SK-N-SH (cell line): ENCODE data around the gene SMIM13. TPM values are rescaled to one million over a fixed set of nuclear protein-coding genes. Genes with fewer than 3 reads are reported as not detected.

Experiments used
- CTCF ChIA-PET: fragments of 300-600, 350-600 bp; formaldehyde crosslinking; extraction: SDS; loops from one replicate; lab custom pipeline; 2021; lab: Yijun Ruan, JAX
- POLR2A ChIA-PET: fragments of 350-600 bp; sonication (Branson Sonifier 250); formaldehyde crosslinking; extraction: SDS; loops from one replicate; lab custom pipeline; 2020; ENCODE audit warnings: antibody characterized with exemption, inconsistent platforms; lab: Yijun Ruan, JAX
- DNase-seq: peaks from one replicate; pipeline ENCODE4 v3.0.0; 2012
- H2AFZ ChIP-seq: fragments of 200-600 bp; sonication (generic); 2 replicates; pipeline ENCODE4 v1.8.1; 2016; ENCODE audit warnings: antibody characterized with exemption, mild to moderate bottlenecking, low read depth
- H3F3A ChIP-seq: fragments of 200-600 bp; sonication (generic); replicated peaks from 2 replicates; pipeline ENCODE3; 2016; ENCODE audit warnings: antibody characterized with exemption, mild to moderate bottlenecking; ENCODE audit not compliant: insufficient read depth
- H3K27ac ChIP-seq, 2 experiments: fragments of 200-500 bp in 1 of 2; fragments of 200-600 bp in 1 of 2; sonication (Bioruptor generic) in 1 of 2; sonication (generic), shearing (Covaris generic) in 1 of 2; 2 replicates each; pipeline versions ENCODE4 v1.5.1 to v1.6.1; 2014 to 2016; ENCODE audit warnings: low read depth in 2 of 2, inconsistent platforms in 1 of 2, low read length in 1 of 2, mild to moderate bottlenecking in 1 of 2, mixed read lengths in 1 of 2
- H3K27me3 ChIP-seq: fragments of 200-600 bp; sonication (generic), shearing (Covaris generic); 2 replicates; pipeline ENCODE4 v1.6.1; 2016; ENCODE audit warnings: mixed run types; ENCODE audit not compliant: insufficient read depth
- H3K36me3 ChIP-seq, 2 experiments: fragments of 200-500 bp in 1 of 2; fragments of 200-600 bp in 1 of 2; sonication (Bioruptor generic) in 1 of 2; sonication (generic) in 1 of 2; replicated peaks in 1 of 2; 2 replicates each; pipeline versions ENCODE3 to v1.5.1; 2014 to 2016; ENCODE audit warnings: low read length in 1 of 2, mild to moderate bottlenecking in 1 of 2; ENCODE audit not compliant: insufficient read depth in 2 of 2, control insufficient read depth in 1 of 2
- H3K4me1 ChIP-seq, 2 experiments: fragments of 200-500 bp in 1 of 2; fragments of 200-600 bp in 1 of 2; sonication (Bioruptor generic) in 1 of 2; sonication (generic), shearing (Covaris generic) in 1 of 2; 2 replicates each; pipeline versions ENCODE4 v1.5.1 to v1.6.1; 2014 to 2016; ENCODE audit warnings: low read depth in 1 of 2, low read length in 1 of 2, mixed run types in 1 of 2; ENCODE audit not compliant: insufficient read depth in 2 of 2, control insufficient read depth in 1 of 2
- H3K4me2 ChIP-seq: fragments of 200-600 bp; sonication (generic), shearing (Covaris generic); 2 replicates; pipeline ENCODE4 v1.6.1; 2017; ENCODE audit warnings: mixed run types
- H3K4me3 ChIP-seq, 2 experiments: fragments of 200-500 bp in 1 of 2; fragments of 200-600 bp in 1 of 2; sonication (Bioruptor generic) in 1 of 2; sonication (generic), shearing (Covaris generic) in 1 of 2; 2 replicates each; pipeline versions ENCODE4 v1.5.1 to v1.8.1; 2014 to 2016; ENCODE audit warnings: low read depth in 2 of 2, inconsistent platforms in 1 of 2, low read length in 1 of 2, mild to moderate bottlenecking in 1 of 2, mixed read lengths in 1 of 2, moderate library complexity in 1 of 2
- H3K79me2 ChIP-seq: fragments of 200-600 bp; sonication (generic); 2 replicates; pipeline ENCODE4 v1.8.1; 2017; ENCODE audit warnings: mild to moderate bottlenecking; ENCODE audit not compliant: insufficient read depth
- H3K9ac ChIP-seq: fragments of 200-600 bp; sonication (generic); 2 replicates; pipeline ENCODE4 v1.6.1; 2017; ENCODE audit warnings: mixed run types
- H3K9me2 ChIP-seq: fragments of 200-600 bp; sonication (generic); 2 replicates; pipeline ENCODE4 v1.6.1; 2017; ENCODE audit warnings: mixed run types
- H3K9me3 ChIP-seq: fragments of 200-600 bp; sonication (generic); 2 replicates; pipeline ENCODE4 v1.6.1; 2017; ENCODE audit warnings: mixed run types, mild to moderate bottlenecking, moderate library complexity
- H4K20me1 ChIP-seq: fragments of 200-600 bp; sonication (generic); 2 replicates; pipeline ENCODE4 v1.6.1; 2017; ENCODE audit warnings: mild to moderate bottlenecking, mixed run types; ENCODE audit not compliant: insufficient read depth
- CHD2 ChIP-seq: fragments of 150-350 bp; IDR thresholded peaks from 2 replicates; pipeline ENCODE4 v1.6.1; 2018; ENCODE audit warnings: low read length; ENCODE audit not compliant: partially characterized antibody
- EZH2phosphoT487 ChIP-seq: fragments of 200-600 bp; sonication (generic); IDR thresholded peaks from 2 replicates; pipeline ENCODE4 v1.6.1; 2017; ENCODE audit warnings: low read depth, mixed run types, mild to moderate bottlenecking, antibody characterized with exemption, moderate library complexity, borderline replicate concordance
- FOSL2 ChIP-seq: IDR thresholded peaks from 2 replicates; pipeline ENCODE4 v1.4.0; 2012; ENCODE audit warnings: low read depth, mild to moderate bottlenecking, moderate library complexity, borderline replicate concordance
- FOXJ3 ChIP-seq: sonication (generic); formaldehyde crosslinking; IDR thresholded peaks from 2 replicates; pipeline ENCODE4 v1.5.1; 2020; ENCODE audit warnings: mild to moderate bottlenecking, missing genetic modification reagents
- JUND ChIP-seq: IDR thresholded peaks from 2 replicates; pipeline ENCODE4 v1.4.0; 2012
- MEF2A ChIP-seq: IDR thresholded peaks from 2 replicates; pipeline ENCODE4 v1.4.0; 2012; ENCODE audit warnings: low read depth, borderline replicate concordance
- MXI1 ChIP-seq: IDR thresholded peaks from 2 replicates; pipeline ENCODE4 v1.6.1; 2012; ENCODE audit warnings: mild to moderate bottlenecking, low read depth, low read length, improper control_type of control experiment
- NRF1 ChIP-seq: IDR thresholded peaks from 2 replicates; pipeline ENCODE4 v1.6.1; 2012; ENCODE audit warnings: low read depth, mild to moderate bottlenecking, low read length
- RAD21 ChIP-seq: IDR thresholded peaks from 2 replicates; pipeline ENCODE4 v1.6.1; 2012; ENCODE audit warnings: mild to moderate bottlenecking, low read length
- RCOR1 ChIP-seq: fragments of 150-350 bp; IDR thresholded peaks from 2 replicates; pipeline ENCODE4 v1.6.1; 2017; ENCODE audit warnings: antibody characterized with exemption, low read length
- RFX5 ChIP-seq: IDR thresholded peaks from 2 replicates; pipeline ENCODE4 v1.6.1; 2012; ENCODE audit warnings: mild to moderate bottlenecking, improper control_type of control experiment, low read length
- TAF1 ChIP-seq: IDR thresholded peaks from 2 replicates; pipeline ENCODE4 v1.6.1; 2012; ENCODE audit warnings: low read depth, mild to moderate bottlenecking, low read length, moderate library complexity, borderline replicate concordance
- WGBS: methylation state at CpG from one replicate; pipeline ENCODE4 v1.1.6; 2017; ENCODE audit warnings: low lambda C conversion rate; 5-methylcytosine and 5-hydroxymethylcytosine counted together
- polyA plus RNA-seq, 3 experiments: library from polyadenylated mRNA; depleted of rRNA; stranded (reverse); fragments of >200 nt; gene quantifications; 2 replicates each; pipeline ENCODE4 v1.2.3, GENCODE V29; 2012
- TF ChIP-seq, protein P1 (sequence below): fragments of 150-350 bp; IDR thresholded peaks from 2 replicates; pipeline ENCODE4 v1.6.1; 2016; ENCODE audit warnings: mild to moderate bottlenecking, low read depth, low read length
- TF ChIP-seq, protein P2 (sequence below): IDR thresholded peaks from 2 replicates; pipeline ENCODE4 v1.4.0; 2012; ENCODE audit warnings: low read depth, borderline replicate concordance
- TF ChIP-seq, protein P3 (sequence below): IDR thresholded peaks from 2 replicates; pipeline ENCODE4 v1.4.0; 2012; ENCODE audit warnings: low read depth
- TF ChIP-seq, protein P4 (sequence below): fragments of 200-600 bp; sonication (generic); IDR thresholded peaks from 2 replicates; pipeline ENCODE4 v1.6.1; 2017; ENCODE audit warnings: antibody characterized with exemption, mild to moderate bottlenecking, moderate library complexity
- TF ChIP-seq, protein P5 (sequence below): fragments of 150-350 bp; IDR thresholded peaks from 2 replicates; pipeline ENCODE4 v1.6.1; 2017; ENCODE audit warnings: antibody characterized with exemption, low read length, low read depth, borderline replicate concordance

SMIM13 gene
- polyA plus RNA-seq, 1 of the 3 experiments (the other 2 are of a cell fraction) = 2.1 TPM

DNA sequence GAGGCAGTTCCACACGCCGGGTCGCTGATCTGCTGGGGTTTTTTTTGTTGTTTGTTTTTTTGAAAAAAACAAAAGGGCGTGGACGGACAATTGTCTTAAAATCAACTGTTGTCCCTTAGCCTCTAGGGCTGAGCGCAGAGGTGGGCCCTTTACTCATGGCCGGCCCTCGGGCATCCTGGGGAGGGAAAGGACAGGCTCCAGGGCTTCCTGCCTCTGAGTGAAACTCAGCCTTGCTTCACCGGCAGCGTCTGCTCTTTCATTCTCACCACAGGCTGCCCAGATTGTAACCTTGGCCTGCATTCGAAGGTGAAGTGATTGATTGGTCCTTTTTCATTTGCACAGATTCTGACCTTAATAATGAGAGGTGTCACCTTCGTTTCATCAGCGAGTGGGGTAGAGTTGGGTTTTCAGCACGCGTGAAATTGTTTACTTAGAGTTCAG, 797 bp downstream of the SMIM13 start:
- ChIA-PET CTCF (interaction anchor here (0.8 to 1.4 kb wide), 5 partner anchors 57 to 461 kb away, joined by 3 to 6 read pairs (median 3); no protein-coding TSS in a partner anchor), POLR2A (interaction anchor here (1.6 kb wide), 1 partner anchor 50 kb away, joined by 3 read pairs; no protein-coding TSS in a partner anchor)
- Histone ChIP-seq H4K20me1 (peaks cover 11% of the 10 kb centered on the region), H3K79me2 (peaks cover 53% of the 10 kb centered on the region), H3K4me1 (peaks cover 8 to 10% of the 10 kb centered on the region in 2 experiments; a peak in 3 of 4 replicates), H3K4me3 (peak overlapping the region; percentile 86 to 87), H3K9me2 (no peaks in the 10 kb centered on the region), H3K27ac (peak overlapping the region; percentile 90 to 95), H3K36me3 (peaks cover 0 to 12% of the 10 kb centered on the region in 2 experiments), H2AFZ (peak overlapping the region; percentile 89), H3K9ac (peak overlapping the region; percentile 93), H3K9me3 (no peaks in the 10 kb centered on the region), H3K4me2 (peak overlapping the region; percentile 91), H3K27me3 (no peaks in the 10 kb centered on the region), H3F3A (peaks cover 16% of the 10 kb centered on the region)
- 3% methylated on average over 12 of the region's 15 CpGs for WGBS
- no peak for TF ChIP-seq TAF1
- TF ChIP-seq, protein P1, sequence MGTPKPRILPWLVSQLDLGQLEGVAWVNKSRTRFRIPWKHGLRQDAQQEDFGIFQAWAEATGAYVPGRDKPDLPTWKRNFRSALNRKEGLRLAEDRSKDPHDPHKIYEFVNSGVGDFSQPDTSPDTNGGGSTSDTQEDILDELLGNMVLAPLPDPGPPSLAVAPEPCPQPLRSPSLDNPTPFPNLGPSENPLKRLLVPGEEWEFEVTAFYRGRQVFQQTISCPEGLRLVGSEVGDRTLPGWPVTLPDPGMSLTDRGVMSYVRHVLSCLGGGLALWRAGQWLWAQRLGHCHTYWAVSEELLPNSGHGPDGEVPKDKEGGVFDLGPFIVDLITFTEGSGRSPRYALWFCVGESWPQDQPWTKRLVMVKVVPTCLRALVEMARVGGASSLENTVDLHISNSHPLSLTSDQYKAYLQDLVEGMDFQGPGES = no peak
- no peak for TF ChIP-seq MXI1
- no peak for TF ChIP-seq FOXJ3 (CRISPR knock-in tag)
- no peak for TF ChIP-seq EZH2phosphoT487
- TF ChIP-seq, protein P2, sequence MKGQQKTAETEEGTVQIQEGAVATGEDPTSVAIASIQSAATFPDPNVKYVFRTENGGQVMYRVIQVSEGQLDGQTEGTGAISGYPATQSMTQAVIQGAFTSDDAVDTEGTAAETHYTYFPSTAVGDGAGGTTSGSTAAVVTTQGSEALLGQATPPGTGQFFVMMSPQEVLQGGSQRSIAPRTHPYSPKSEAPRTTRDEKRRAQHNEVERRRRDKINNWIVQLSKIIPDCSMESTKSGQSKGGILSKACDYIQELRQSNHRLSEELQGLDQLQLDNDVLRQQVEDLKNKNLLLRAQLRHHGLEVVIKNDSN = no peak
- TF ChIP-seq CHD2 = no peak
- TF ChIP-seq, protein P3, sequence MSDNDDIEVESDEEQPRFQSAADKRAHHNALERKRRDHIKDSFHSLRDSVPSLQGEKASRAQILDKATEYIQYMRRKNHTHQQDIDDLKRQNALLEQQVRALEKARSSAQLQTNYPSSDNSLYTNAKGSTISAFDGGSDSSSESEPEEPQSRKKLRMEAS = peak; percentile 73
- DNase-seq = peak; percentile 65

DNA sequence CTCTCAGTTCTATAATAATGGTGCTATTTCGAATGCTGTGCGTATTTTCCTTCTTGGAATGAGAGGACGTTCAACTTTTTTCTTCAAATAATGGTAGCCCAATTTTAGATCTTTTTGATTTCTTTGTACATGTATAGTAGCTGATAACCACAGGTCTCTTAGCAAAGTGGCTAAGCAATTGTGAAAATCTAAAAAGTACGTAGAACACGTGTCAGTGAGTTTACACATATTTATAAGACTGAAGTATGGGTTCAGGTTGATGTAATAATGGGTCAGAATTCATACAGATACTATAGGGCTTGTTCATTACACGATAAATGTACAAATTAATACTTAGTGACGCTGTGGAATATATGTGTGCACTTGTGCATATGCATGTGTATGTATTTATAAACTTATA, 1.3 kb downstream of the SMIM13 start:
- POLR2A ChIA-PET = interaction anchor here (1.6 kb wide), 1 partner anchor 49 kb away, joined by 3 read pairs; no protein-coding TSS in a partner anchor
- Histone ChIP-seq H3K4me2 (peak overlapping the region; percentile 91), H3K4me1 (peaks cover 8 to 10% of the 10 kb centered on the region in 2 experiments; a peak in 3 of 4 replicates), H3K9me2 (no peaks in the 10 kb centered on the region), H3K27ac (peak overlapping the region; percentile 90 to 95), H3F3A (peaks cover 16% of the 10 kb centered on the region), H3K36me3 (peaks cover 0 to 17% of the 10 kb centered on the region in 2 experiments), H2AFZ (peak overlapping the region; percentile 89), H3K27me3 (no peaks in the 10 kb centered on the region), H3K9me3 (no peaks in the 10 kb centered on the region), H3K9ac (peak overlapping the region; percentile 93), H3K79me2 (peaks cover 58% of the 10 kb centered on the region), H3K4me3 (peak overlapping the region; percentile 86 to 87), H4K20me1 (peaks cover 11% of the 10 kb centered on the region)
- CTCF ChIA-PET = interaction anchor here (0.8 to 1.4 kb wide), 5 partner anchors 57 to 460 kb away, joined by 3 to 6 read pairs (median 3); no protein-coding TSS in a partner anchor
- WGBS = 16% methylated on average over 7 of the region's 7 CpGs
- TF ChIP-seq RAD21 (no peak), NRF1 (no peak), FOSL2 (no peak), JUND (no peak), MXI1 (no peak), CHD2 (no peak), RCOR1 (no peak), RFX5 (no peak), MEF2A (no peak)
- TF ChIP-seq, protein P4, sequence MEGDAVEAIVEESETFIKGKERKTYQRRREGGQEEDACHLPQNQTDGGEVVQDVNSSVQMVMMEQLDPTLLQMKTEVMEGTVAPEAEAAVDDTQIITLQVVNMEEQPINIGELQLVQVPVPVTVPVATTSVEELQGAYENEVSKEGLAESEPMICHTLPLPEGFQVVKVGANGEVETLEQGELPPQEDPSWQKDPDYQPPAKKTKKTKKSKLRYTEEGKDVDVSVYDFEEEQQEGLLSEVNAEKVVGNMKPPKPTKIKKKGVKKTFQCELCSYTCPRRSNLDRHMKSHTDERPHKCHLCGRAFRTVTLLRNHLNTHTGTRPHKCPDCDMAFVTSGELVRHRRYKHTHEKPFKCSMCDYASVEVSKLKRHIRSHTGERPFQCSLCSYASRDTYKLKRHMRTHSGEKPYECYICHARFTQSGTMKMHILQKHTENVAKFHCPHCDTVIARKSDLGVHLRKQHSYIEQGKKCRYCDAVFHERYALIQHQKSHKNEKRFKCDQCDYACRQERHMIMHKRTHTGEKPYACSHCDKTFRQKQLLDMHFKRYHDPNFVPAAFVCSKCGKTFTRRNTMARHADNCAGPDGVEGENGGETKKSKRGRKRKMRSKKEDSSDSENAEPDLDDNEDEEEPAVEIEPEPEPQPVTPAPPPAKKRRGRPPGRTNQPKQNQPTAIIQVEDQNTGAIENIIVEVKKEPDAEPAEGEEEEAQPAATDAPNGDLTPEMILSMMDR = no peak
- TF ChIP-seq, protein P5, sequence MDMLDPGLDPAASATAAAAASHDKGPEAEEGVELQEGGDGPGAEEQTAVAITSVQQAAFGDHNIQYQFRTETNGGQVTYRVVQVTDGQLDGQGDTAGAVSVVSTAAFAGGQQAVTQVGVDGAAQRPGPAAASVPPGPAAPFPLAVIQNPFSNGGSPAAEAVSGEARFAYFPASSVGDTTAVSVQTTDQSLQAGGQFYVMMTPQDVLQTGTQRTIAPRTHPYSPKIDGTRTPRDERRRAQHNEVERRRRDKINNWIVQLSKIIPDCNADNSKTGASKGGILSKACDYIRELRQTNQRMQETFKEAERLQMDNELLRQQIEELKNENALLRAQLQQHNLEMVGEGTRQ = no peak
- no peak for DNase-seq
